Fibroblast of mammary gland (primary cell): ENCODE data around the gene NRN1L.
"Not testable (repeated sequence)": the region's sequence is repeated elsewhere in the genome, so short reads cannot be mapped to it uniquely, and the experiment has no call there.

ENCODE experiments used
- DNase-seq: peaks from one replicate; pipeline ENCODE4 v3.0.0-alpha.2; 2010; ENCODE audit warnings: low read depth
- H3K4me3 ChIP-seq: 2 replicates; pipeline ENCODE4 v1.5.1; 2011; ENCODE audit warnings: low read depth, mild to moderate bottlenecking, low read length, moderate library complexity; ENCODE audit not compliant: control insufficient read depth
- TF ChIP-seq, protein P1 (sequence below): conservative IDR thresholded peaks from 2 replicates; pipeline ENCODE4 v1.5.1; 2011; ENCODE audit warnings: low read depth, low read length, inconsistent platforms; ENCODE audit not compliant: control insufficient read depth, insufficient read depth

NRN1L gene

DNA sequence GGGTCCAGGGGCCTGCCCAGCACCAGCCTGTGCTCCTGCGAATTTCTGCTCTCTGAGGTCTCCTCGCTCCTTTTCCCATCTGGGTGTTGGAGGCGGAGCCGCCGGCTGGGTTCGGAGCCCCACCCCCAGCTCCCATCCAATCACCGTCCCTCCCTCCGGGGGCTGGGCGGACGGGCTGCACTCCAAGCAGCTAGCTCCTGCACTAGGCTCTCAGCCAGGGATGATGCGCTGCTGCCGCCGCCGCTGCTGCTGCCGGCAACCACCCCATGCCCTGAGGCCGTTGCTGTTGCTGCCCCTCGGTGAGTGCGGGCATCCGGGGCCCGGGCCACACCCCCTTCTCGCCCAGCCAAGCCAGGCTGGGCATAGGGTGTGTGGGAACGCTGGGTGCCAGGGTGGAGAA lies at the start of gene NRN1L:
NRN1L (plus strand) TSS at position 202 of the 400 bp plus-strand sequence; CDS start at position 221, 19 bp downstream.
- TF ChIP-seq, protein P1, sequence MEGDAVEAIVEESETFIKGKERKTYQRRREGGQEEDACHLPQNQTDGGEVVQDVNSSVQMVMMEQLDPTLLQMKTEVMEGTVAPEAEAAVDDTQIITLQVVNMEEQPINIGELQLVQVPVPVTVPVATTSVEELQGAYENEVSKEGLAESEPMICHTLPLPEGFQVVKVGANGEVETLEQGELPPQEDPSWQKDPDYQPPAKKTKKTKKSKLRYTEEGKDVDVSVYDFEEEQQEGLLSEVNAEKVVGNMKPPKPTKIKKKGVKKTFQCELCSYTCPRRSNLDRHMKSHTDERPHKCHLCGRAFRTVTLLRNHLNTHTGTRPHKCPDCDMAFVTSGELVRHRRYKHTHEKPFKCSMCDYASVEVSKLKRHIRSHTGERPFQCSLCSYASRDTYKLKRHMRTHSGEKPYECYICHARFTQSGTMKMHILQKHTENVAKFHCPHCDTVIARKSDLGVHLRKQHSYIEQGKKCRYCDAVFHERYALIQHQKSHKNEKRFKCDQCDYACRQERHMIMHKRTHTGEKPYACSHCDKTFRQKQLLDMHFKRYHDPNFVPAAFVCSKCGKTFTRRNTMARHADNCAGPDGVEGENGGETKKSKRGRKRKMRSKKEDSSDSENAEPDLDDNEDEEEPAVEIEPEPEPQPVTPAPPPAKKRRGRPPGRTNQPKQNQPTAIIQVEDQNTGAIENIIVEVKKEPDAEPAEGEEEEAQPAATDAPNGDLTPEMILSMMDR, result no peak
- peak; percentile 90 for DNase-seq
- H3K4me3 ChIP-seq, result no peak within 1 kb of the TSS

DNA sequence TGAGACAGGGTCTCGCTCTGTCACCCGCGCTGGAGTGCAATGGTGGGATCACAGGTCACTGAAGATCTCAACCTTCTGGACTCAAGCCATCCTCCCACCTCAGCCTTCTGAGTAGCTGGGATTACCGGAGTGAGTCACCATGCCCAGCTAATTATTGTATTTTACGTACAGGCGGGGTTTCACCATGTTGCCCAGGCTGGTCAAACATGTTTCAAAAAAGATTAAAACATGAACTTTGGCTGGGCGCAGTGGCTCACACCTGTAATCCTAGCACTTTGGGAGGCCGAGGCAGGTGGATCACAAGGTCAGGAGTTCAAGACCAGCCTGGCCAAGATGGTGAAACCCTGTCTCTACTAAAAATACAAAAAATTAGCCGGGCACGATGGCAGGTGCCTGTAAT lies 47.5 kb upstream of the NRN1L start:
- not testable (repeated sequence) for DNase-seq, H3K4me3 ChIP-seq

DNA sequence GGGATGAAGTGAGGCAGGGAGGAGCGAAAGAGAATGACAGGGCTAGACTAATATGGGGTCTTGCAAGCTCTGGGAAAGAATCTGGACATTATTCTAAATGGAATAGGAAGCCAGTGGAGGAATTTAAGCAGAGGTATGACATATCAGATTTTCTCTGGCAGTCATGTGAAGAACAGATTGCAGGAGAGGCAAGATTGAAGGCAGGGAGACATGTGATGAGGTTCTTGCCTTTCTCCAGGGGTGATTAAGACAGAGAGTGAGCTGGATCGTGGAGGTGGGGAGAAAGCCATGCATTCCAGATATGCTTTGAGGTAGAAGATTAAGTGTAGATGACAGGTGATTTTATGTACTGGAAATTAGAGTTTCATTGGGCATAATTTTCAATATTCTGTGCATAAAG lies 46.9 kb upstream of the NRN1L start:
- TF ChIP-seq, protein P1, result no peak
- no peak overlapping the region for H3K4me3 ChIP-seq
- no peak for DNase-seq

DNA sequence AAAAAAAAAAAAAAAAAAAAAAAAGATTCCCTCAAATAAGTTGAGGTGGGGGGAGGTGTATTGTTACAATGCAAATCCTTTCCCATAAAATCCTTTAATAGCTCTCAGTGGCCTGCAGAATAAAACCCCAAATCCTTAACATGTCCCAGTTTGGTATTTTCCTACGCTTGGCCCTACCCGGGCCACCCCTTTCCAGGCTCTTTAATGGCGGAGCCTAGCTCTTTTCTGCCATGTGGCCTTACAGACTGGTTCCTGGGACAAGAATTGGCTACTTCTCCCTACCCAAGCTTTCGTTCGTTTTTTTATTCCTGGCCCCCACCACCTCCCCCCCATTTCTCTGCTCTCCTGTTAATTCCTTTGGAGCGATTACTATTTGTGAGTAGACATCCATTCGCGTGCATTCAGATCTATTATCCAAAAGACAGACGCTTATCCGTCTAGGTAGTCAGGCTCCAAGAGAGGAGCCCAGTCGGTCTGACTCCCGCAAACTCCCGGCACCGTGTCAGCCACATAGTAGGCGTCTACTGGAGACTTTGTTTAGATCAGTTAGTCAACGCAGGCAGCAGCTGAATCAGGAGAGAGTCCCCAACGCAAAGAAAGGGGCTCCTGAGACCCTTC lies 43.4 kb upstream of the NRN1L start:
- peak overlapping the region; percentile 93 for H3K4me3 ChIP-seq
- TF ChIP-seq, protein P1, result no peak
- no peak for DNase-seq

DNA sequence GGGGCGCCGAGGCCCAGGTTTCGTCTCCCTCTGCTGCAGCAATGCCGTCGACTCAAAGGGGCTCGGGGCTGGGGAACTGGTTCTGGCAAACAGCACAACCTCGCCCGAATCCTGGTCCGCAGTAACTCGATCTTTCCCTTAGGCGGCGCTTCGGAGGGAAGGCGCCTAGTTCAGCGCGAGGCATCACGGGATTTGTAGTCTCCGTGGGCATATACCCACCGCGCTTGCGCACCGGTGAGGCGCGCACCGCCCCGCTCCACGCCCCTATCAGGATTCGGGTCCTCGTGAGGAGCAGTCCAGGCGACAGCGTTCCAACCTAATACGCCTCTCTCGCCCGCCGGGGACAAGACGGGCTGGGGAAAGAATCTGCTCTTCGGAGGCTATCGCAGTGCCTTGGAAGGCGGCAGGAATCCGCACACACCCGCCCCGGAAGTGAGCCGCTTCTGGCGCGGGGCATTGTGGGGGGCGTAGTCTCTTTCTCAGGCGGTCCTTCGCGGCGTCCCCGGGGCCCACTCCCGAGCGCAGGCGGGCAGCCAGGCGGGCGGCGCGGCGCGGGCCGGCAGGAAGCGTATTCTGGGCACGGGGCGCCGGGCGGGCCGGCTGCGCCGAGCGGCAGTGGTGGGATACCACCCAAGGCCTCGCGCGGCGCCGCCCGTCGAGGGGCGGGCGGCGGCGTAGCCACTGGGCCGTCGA lies 42.7 kb upstream of the NRN1L start, which contains the start of gene THAP11:
THAP11 (plus strand) TSS at position 505 of the 693 bp plus-strand sequence. CDS start 235 bp downstream, outside the sequence.
- TF ChIP-seq, protein P1, result peak; percentile 77
- peak; percentile 93 for DNase-seq
- peak within 1 kb of the TSS; percentile 93 for H3K4me3 ChIP-seq

DNA sequence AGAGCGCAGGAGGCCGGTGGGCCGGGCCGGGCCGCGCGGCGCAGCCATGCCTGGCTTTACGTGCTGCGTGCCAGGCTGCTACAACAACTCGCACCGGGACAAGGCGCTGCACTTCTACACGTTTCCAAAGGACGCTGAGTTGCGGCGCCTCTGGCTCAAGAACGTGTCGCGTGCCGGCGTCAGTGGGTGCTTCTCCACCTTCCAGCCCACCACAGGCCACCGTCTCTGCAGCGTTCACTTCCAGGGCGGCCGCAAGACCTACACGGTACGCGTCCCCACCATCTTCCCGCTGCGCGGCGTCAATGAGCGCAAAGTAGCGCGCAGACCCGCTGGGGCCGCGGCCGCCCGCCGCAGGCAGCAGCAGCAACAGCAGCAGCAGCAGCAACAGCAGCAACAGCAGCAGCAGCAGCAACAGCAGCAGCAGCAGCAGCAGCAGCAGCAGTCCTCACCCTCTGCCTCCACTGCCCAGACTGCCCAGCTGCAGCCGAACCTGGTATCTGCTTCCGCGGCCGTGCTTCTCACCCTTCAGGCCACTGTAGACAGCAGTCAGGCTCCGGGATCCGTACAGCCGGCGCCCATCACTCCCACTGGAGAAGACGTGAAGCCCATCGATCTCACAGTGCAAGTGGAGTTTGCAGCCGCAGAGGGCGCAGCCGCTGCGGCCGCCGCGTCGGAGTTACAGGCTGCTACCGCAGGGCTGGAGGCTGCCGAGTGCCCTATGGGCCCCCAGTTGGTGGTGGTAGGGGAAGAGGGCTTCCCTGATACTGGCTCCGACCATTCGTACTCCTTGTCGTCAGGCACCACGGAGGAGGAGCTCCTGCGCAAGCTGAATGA lies 42.0 kb upstream of the NRN1L start:
- TF ChIP-seq, protein P1, result peak; percentile 24
- peak overlapping the region; percentile 60 for H3K4me3 ChIP-seq
- peak; percentile 45 for DNase-seq
